ENCODE measurements around the gene ELMOD1. TPM values are rescaled to one million over a fixed set of nuclear protein-coding genes. Genes with fewer than 3 reads are reported as not detected.

ELMOD1 gene
- total and polyA plus RNA-seq, 10 of the 15 experiments (the other 5 are each of a cell fraction or from before 2014, with no cell fraction given), result not detected

DNA sequence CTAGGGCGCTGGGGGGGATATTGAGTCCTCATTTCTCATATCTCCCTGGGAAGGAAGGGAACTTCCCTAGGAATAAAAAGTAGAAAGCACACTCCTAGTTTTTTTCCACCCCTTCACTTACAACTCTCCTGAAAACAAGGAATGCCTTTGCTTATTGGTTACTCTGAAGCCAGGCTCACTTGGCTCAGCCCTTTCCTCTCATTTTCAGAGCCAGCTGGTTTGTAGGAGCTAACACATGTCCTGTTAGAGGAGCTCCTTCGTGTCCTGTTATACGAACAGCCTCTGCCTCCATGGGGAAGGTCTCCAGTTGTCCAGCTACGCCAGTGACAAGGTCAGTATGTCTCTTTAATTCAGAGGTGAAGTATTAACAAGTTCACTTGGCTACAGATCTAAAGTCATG, 43.0 kb upstream of the ELMOD1 start:
- FAIRE-seq (no peak), ATAC-seq (no peak), DNase-seq (ENCODE audit: low read depth, low spot score) (no peak)
- H3K9ac ChIP-seq (ENCODE audit: control insufficient read depth, insufficient read depth, low read length), result no peak overlapping the region
- H3K4me3 ChIP-seq, result no peak overlapping the region
- WGBS (ENCODE audit: insufficient coverage, insufficient replicate concordance, low lambda C conversion rate, missing lambda C conversion rate), result 93% methylated on average over 4 of the region's 4 CpGs
- intact Hi-C loops (cut with micrococcal nuclease; ENCODE audit: unreplicated experiment) (no loop called here), in situ Hi-C loops (cut with MboI) (no loop called here)
- ChIA-PET RAD21 (ENCODE audit: unreplicated experiment) (interaction anchor here (1.1 to 4.3 kb wide), 3 partner anchors 15 to 223 kb away, joined by 3 to 33 read pairs (median 32); no protein-coding TSS in a partner anchor), POLR2A (interaction anchor here (0.6 kb wide), 1 partner anchor 277 kb away, joined by 5 read pairs; no protein-coding TSS in a partner anchor), SMC1A (ENCODE audit: uncharacterized antibody, unreplicated experiment) (interaction anchor here (0.6 to 9.9 kb wide), 15 partner anchors 9 to 316 kb away, joined by 3 to 115 read pairs (median 3); partner anchors contain the start of gene ALKBH8), CTCF (interaction anchor here (1.0 to 11.0 kb wide), 12 partner anchors 9 to 223 kb away, joined by 3 to 311 read pairs (median 6); partner anchors contain the start of gene ALKBH8)
- H3K79me2 ChIP-seq (ENCODE audit: control insufficient read depth, insufficient read depth, low read length), result no peaks in the 10 kb centered on the region
- no TSS peak for BruUV-seq (replicated peaks)
- peaks cover 2% of the 10 kb centered on the region in 2 experiments; a peak in 3 of 4 replicates for H3K36me3 ChIP-seq (ENCODE audit: control insufficient read depth in 2 of 2, insufficient read depth in 2 of 2, low read length in 1 of 2)
- no peaks in the 10 kb centered on the region for H4K20me1 ChIP-seq (ENCODE audit: control insufficient read depth, insufficient read depth)
- no peaks in the 10 kb centered on the region for H3K27me3 ChIP-seq (replicated peaks in 1 of 2; ENCODE audit: control insufficient read depth in 2 of 2, insufficient read depth in 2 of 2, low read length in 1 of 2)
- TF ChIP-seq, protein P1, sequence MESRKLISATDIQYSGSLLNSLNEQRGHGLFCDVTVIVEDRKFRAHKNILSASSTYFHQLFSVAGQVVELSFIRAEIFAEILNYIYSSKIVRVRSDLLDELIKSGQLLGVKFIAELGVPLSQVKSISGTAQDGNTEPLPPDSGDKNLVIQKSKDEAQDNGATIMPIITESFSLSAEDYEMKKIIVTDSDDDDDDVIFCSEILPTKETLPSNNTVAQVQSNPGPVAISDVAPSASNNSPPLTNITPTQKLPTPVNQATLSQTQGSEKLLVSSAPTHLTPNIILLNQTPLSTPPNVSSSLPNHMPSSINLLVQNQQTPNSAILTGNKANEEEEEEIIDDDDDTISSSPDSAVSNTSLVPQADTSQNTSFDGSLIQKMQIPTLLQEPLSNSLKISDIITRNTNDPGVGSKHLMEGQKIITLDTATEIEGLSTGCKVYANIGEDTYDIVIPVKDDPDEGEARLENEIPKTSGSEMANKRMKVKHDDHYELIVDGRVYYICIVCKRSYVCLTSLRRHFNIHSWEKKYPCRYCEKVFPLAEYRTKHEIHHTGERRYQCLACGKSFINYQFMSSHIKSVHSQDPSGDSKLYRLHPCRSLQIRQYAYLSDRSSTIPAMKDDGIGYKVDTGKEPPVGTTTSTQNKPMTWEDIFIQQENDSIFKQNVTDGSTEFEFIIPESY (IDR thresholded peaks at IDR 0.05), result no peak
- TF ChIP-seq RAD51 (IDR thresholded peaks at IDR 0.05), result no peak
- no peak for TF ChIP-seq MYB (IDR thresholded peaks at IDR 0.05; ENCODE audit: borderline replicate concordance, low read depth, low read length)
- no peak for TF ChIP-seq RUNX3 (IDR thresholded peaks at IDR 0.05; ENCODE audit: low read length)
- no peak for TF ChIP-seq BACH1 (IDR thresholded peaks at IDR 0.05; ENCODE audit: borderline replicate concordance)
- TF ChIP-seq KDM1A (IDR thresholded peaks at IDR 0.05; ENCODE audit: borderline replicate concordance), result no peak
- TF ChIP-seq, protein P2, sequence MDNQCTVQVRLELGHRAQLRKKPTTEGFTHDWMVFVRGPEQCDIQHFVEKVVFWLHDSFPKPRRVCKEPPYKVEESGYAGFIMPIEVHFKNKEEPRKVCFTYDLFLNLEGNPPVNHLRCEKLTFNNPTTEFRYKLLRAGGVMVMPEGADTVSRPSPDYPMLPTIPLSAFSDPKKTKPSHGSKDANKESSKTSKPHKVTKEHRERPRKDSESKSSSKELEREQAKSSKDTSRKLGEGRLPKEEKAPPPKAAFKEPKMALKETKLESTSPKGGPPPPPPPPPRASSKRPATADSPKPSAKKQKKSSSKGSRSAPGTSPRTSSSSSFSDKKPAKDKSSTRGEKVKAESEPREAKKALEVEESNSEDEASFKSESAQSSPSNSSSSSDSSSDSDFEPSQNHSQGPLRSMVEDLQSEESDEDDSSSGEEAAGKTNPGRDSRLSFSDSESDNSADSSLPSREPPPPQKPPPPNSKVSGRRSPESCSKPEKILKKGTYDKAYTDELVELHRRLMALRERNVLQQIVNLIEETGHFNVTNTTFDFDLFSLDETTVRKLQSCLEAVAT (IDR thresholded peaks at IDR 0.05), result no peak
- TF ChIP-seq SREBF1 (IDR thresholded peaks at IDR 0.05; ENCODE audit: low read length), result no peak
- no peak for TF ChIP-seq MTA2 (IDR thresholded peaks at IDR 0.05; ENCODE audit: low read depth)
- TF ChIP-seq PAX8 (IDR thresholded peaks at IDR 0.05), result no peak
- no peaks in the 10 kb centered on the region for H3K4me1 ChIP-seq (ENCODE audit: control insufficient read depth, insufficient read depth, low read length)
- no peaks in the 10 kb centered on the region for H3K9me3 ChIP-seq (replicated peaks; ENCODE audit: control insufficient read depth, insufficient read depth, low read length)
- H3K27ac ChIP-seq (ENCODE audit: control insufficient read depth, insufficient read depth), result no peak overlapping the region
- no peak overlapping the region for H3K4me2 ChIP-seq (ENCODE audit: control insufficient read depth, insufficient read depth)
- no peak overlapping the region for H2AFZ ChIP-seq (ENCODE audit: control insufficient read depth, low read depth, low read length)

All from GM12878 (cell line).